ENCODE measurements around the gene TMCC2.
"Not testable (repeated sequence)": the region's sequence is repeated elsewhere in the genome, so short reads cannot be mapped to it uniquely, and the experiment has no call there.

Gene TMCC2, protein sequence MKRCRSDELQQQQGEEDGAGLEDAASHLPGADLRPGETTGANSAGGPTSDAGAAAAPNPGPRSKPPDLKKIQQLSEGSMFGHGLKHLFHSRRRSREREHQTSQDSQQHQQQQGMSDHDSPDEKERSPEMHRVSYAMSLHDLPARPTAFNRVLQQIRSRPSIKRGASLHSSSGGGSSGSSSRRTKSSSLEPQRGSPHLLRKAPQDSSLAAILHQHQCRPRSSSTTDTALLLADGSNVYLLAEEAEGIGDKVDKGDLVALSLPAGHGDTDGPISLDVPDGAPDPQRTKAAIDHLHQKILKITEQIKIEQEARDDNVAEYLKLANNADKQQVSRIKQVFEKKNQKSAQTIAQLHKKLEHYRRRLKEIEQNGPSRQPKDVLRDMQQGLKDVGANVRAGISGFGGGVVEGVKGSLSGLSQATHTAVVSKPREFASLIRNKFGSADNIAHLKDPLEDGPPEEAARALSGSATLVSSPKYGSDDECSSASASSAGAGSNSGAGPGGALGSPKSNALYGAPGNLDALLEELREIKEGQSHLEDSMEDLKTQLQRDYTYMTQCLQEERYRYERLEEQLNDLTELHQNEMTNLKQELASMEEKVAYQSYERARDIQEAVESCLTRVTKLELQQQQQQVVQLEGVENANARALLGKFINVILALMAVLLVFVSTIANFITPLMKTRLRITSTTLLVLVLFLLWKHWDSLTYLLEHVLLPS

DNA sequence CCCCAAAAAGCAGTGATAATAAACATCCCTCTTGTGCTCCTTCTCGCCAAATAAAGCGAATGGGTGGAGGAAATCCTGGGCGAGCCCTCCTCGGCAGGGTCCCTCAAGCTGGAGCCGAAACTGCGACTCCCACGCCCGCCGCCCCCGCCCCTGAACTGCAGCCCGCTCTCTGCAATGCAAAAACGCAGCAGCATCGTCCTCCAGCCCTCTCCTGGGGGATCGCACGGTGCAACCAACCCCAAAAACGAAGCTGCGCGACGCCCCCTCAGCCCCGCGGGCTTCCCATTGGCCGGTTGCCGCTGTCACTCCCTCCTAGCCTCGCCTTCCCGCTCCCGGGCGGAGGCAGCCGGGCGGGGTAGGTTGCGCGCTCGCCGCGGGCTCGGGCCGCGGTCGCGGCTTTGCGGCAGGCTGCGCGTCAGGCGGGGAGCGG is at the start of gene TMCC2:
TSS of gene TMCC2 (plus strand) at position 363 of the 430 bp plus-strand sequence. CDS start 619 bp downstream, outside the sequence.
- TF ChIP-seq, protein P1, sequence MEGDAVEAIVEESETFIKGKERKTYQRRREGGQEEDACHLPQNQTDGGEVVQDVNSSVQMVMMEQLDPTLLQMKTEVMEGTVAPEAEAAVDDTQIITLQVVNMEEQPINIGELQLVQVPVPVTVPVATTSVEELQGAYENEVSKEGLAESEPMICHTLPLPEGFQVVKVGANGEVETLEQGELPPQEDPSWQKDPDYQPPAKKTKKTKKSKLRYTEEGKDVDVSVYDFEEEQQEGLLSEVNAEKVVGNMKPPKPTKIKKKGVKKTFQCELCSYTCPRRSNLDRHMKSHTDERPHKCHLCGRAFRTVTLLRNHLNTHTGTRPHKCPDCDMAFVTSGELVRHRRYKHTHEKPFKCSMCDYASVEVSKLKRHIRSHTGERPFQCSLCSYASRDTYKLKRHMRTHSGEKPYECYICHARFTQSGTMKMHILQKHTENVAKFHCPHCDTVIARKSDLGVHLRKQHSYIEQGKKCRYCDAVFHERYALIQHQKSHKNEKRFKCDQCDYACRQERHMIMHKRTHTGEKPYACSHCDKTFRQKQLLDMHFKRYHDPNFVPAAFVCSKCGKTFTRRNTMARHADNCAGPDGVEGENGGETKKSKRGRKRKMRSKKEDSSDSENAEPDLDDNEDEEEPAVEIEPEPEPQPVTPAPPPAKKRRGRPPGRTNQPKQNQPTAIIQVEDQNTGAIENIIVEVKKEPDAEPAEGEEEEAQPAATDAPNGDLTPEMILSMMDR (IDR thresholded peaks at IDR 0.05; ENCODE audit: borderline replicate concordance, insufficient read depth, low read depth, low read length): no peak
- H3K4me3 ChIP-seq (ENCODE audit: low read depth, low read length): peak within 1 kb of the TSS; percentile 51

DNA sequence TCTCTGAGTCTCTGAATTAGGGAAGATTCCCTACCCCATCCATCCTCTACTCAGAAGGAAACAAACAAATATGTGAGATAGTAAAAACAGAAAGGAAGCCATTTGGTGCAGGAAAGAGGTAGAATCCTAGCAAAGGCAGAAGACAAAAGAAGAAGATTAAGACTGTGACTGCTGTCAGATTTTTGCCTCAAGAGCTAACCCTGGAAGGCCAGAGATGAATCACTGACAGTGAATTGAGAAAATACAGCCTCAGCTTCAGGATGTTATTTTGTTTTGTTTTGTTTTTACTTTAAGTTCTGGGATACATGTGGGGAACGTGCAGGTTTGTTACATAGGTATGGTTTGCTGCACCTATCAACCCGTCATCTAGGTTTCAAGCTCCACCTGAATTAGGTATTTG is 47.9 kb upstream of the TMCC2 start:
- no peak overlapping the region for H3K4me3 ChIP-seq (ENCODE audit: low read depth, low read length)
- TF ChIP-seq, protein P1 (IDR thresholded peaks at IDR 0.05; ENCODE audit: borderline replicate concordance, insufficient read depth, low read depth, low read length): no peak

DNA sequence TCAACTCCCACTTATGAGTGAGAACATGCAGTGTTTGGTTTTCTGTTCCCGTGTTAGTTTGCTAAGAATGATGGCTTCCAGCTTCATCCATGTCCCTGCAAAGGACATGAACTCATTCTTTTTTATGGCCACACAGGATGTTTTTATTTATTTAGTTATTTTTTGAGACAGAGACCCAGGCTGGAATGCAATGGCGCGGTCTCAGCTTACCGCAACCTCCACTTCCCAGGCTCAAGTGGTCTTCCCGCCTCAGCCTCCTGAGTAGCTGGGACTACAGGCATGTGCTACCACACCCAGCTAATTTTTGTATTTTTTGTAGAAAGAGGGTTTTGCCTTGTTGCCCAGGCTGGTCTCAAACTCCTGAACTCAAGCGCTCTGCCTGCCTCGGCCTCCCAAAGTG is 47.4 kb upstream of the TMCC2 start:
- H3K4me3 ChIP-seq (ENCODE audit: low read depth, low read length): not testable (repeated sequence)

DNA sequence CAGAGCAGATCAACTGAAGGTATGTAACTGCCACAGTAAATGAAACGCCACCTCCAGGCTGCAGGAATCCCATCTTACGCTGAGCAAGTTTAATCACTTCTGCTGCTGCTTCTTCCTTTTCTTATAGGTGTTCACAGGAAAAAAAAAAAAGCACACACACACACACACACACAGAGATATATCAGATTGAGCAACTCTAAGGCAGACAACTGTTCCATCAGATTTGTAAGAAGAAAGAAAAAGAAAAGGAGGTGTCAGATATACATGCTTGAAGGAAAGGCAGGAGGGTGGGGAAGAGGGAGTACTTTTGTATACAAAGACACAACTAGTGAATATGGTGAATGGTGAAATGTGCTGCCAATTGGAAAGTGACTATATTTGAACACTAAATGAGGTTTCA is 44.8 kb upstream of the TMCC2 start:
- TF ChIP-seq, protein P1 (IDR thresholded peaks at IDR 0.05; ENCODE audit: borderline replicate concordance, insufficient read depth, low read depth, low read length): no peak
- no peak overlapping the region for H3K4me3 ChIP-seq (ENCODE audit: low read depth, low read length)

DNA sequence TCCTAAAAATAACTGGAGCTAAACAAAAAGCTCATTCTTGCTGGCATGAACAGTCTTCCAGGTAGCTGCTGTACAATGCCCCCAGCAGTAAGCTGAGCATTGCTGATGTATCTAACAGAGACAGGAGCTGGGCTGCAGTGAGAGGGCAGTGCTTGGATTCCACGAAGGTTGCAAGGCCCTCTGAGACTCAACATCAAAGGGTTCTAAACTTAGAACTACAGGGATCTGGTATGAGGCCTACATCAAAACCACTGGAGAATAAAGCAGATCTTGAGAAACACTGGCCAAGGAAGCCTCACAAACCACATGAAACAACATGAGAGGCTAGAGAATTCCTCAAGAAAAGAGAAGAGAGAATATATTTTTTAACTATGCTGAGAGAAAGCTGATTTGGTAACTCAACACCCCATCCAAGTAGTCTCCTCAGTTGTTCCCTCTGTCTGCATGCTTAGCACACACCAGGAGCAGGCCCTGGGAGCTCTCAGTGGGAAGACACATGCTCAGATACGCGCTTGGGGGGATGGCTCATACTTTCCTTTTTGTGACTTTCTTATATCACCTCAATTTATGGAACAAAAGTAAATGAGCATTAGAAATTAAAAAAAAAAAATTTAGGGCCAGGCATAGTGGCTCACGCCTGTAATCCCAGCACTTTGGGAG is 43.9 kb upstream of the TMCC2 start:
- H3K4me3 ChIP-seq (ENCODE audit: low read depth, low read length): no peak overlapping the region
- TF ChIP-seq, protein P1 (IDR thresholded peaks at IDR 0.05; ENCODE audit: borderline replicate concordance, insufficient read depth, low read depth, low read length): no peak

DNA sequence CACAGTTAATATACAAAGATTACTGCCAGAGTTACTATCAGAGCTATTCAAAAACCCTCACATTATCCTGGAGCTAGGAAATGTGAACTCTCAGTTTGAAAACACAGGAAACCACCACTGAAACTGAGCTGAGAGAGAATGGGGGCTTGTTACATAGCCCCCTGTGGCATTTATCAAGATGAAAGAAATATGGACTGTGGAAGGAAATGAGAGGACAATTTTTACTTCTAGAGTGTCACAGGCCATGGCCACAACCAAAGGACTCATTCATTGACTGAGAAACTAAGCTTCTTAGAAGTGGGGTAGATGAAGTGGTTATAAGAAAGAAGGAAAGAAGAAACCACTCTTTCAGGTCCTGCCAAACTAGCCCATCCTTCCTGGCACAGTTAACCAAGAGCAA is 41.6 kb upstream of the TMCC2 start:
- TF ChIP-seq, protein P1 (IDR thresholded peaks at IDR 0.05; ENCODE audit: borderline replicate concordance, insufficient read depth, low read depth, low read length): no peak
- no peak overlapping the region for H3K4me3 ChIP-seq (ENCODE audit: low read depth, low read length)

DNA sequence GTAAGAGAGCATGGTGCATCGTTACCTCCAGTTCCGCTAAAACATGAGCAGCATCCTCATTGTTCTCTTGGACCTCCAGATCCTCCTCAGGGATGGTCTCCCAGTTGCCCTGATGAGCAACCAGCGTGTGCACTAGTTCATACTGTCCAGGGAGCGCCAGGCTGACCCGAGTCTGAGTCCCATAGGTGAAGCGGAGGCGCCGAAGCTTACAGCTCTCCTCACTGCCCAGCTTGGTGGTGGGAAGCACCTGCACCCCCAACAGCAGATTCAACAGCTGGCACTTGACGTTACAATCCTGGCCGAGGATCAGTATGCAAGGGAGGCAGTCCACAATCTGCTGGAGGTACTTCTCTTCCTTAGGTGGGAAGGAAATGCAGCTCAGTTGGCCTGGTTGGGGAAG is 40.3 kb upstream of the TMCC2 start:
- TF ChIP-seq, protein P1 (IDR thresholded peaks at IDR 0.05; ENCODE audit: borderline replicate concordance, insufficient read depth, low read depth, low read length): no peak
- no peak overlapping the region for H3K4me3 ChIP-seq (ENCODE audit: low read depth, low read length)

Measured in GM12875 (cell line).